PC-3 (cell line): Measurements from ENCODE around the gene SENP3. TPM values are rescaled to one million over a fixed set of nuclear protein-coding genes. Genes with fewer than 3 reads are reported as not detected.

Experiments
- ATAC-seq: fragments of 200-7000 bp; cut with Tn5 transposase; 2 replicates; pipeline ENCODE4 v1.9.1; 2020; ENCODE audit warnings: mild to moderate bottlenecking, moderate library complexity
- BruUV-seq: library from RNA; stranded (reverse); fragments of 400-500 nt; replicated peaks from 2 replicates; lab custom pipeline; 2021; lab: Mats Ljungman, UMichigan
- CTCF ChIA-PET: fragments of 300-600 bp; sonication (Branson Sonifier 250); formaldehyde crosslinking; loops from one replicate; lab custom pipeline; 2022; ENCODE audit warnings: antibody characterized with exemption; lab: Charles Lee
- POLR2A ChIA-PET: fragments of 300-600 bp; sonication (Branson Sonifier 250); formaldehyde crosslinking; loops from one replicate; lab custom pipeline; 2022; ENCODE audit warnings: antibody characterized with exemption; ENCODE audit not compliant: unreplicated experiment; lab: Charles Lee
- DNase-seq: peaks from one replicate; pipeline ENCODE4 v3.0.0-alpha.2; 2015
- H2AFZ ChIP-seq: fragments of 300-600 bp; sonication (generic); 2 replicates; pipeline ENCODE4 v1.6.0; 2016; ENCODE audit warnings: antibody characterized with exemption, low read length
- H3F3A ChIP-seq: fragments of 300-600 bp; sonication (generic); one replicate; pipeline ENCODE4 v1.6.0; 2017; ENCODE audit warnings: antibody characterized with exemption, low read length, control low read depth, mild to moderate bottlenecking; ENCODE audit not compliant: unreplicated experiment
- H3K27ac ChIP-seq: fragments of 300-600 bp; sonication (generic); 2 replicates; pipeline ENCODE4 v1.5.1; 2016; ENCODE audit warnings: mild to moderate bottlenecking, low read length
- H3K27me3 ChIP-seq: fragments of 300-600 bp; sonication (generic); 2 replicates; pipeline ENCODE4 v1.6.1; 2016; ENCODE audit warnings: low read length, mixed read lengths
- H3K36me3 ChIP-seq: fragments of 300-600 bp; sonication (generic); 2 replicates; pipeline ENCODE4 v1.6.1; 2016; ENCODE audit warnings: low read depth, mixed run types, low read length, mixed read lengths
- H3K4me1 ChIP-seq: fragments of 300-600 bp; sonication (generic); 2 replicates; pipeline ENCODE4 v1.5.1; 2016; ENCODE audit warnings: low read length; ENCODE audit not compliant: insufficient read depth
- H3K4me2 ChIP-seq: fragments of 300-600 bp; sonication (generic); 2 replicates; pipeline ENCODE4 v1.6.0; 2016; ENCODE audit warnings: low read length
- H3K4me3 ChIP-seq: fragments of 300-600 bp; sonication (generic); 2 replicates; pipeline ENCODE4 v1.5.1; 2016; ENCODE audit warnings: mild to moderate bottlenecking, low read length, mixed read lengths
- H3K79me2 ChIP-seq: fragments of 300-600 bp; sonication (generic); 2 replicates; pipeline ENCODE4 v1.6.1; 2017; ENCODE audit warnings: low read length, mixed read lengths
- H3K9ac ChIP-seq: fragments of 300-600 bp; sonication (generic); 2 replicates; pipeline ENCODE4 v1.6.0; 2016; ENCODE audit warnings: mild to moderate bottlenecking, low read length
- H3K9me2 ChIP-seq: fragments of 300-600 bp; sonication (generic); replicated peaks from 2 replicates; pipeline ENCODE4 v1.6.1; 2016; ENCODE audit warnings: mixed run types, low read length, mixed read lengths
- H3K9me3 ChIP-seq: fragments of 300-600 bp; sonication (generic); 2 replicates; pipeline ENCODE4 v1.6.1; 2016; ENCODE audit warnings: low read length, mixed read lengths
- H4K20me1 ChIP-seq: fragments of 300-600 bp; sonication (generic); 2 replicates; pipeline ENCODE4 v1.6.1; 2016; ENCODE audit warnings: low read length, mixed read lengths
- CTCF ChIP-seq: fragments of 300-600 bp; sonication (generic); conservative IDR thresholded peaks from 2 replicates; pipeline ENCODE4 v1.5.1; 2017; ENCODE audit warnings: antibody characterized with exemption, low read depth, mild to moderate bottlenecking, low read length
- EZH2 ChIP-seq: fragments of 300-600 bp; sonication (generic); IDR thresholded peaks from one replicate; pipeline ENCODE4 v1.6.1; 2017; ENCODE audit warnings: antibody characterized with exemption, mild to moderate bottlenecking, low read length; ENCODE audit not compliant: unreplicated experiment
- EZH2phosphoT487 ChIP-seq: fragments of 300-600 bp; sonication (generic); IDR thresholded peaks from 2 replicates; pipeline ENCODE4 v1.6.1; 2018; ENCODE audit warnings: mild to moderate bottlenecking, antibody characterized with exemption, low read length, borderline replicate concordance
- intact Hi-C: fragments of 100-400 bp; cut with micrococcal nuclease; formaldehyde crosslinking; loops from 2 replicates; pipeline ENCODE4 v1.9.0; 2023
- total RNA-seq: library from RNA; depleted of rRNA; stranded (reverse); fragments of >200 nt; gene quantifications from 2 replicates; pipeline ENCODE4 v1.2.3, GENCODE V29; 2014

Gene SENP3
- total RNA-seq, 1 experiment from 2014 or later, result 82.8 TPM

- Histone ChIP-seq H3K9ac (no peak overlapping the region), H3K27me3 (no peaks in the 10 kb centered on the region), H3K4me3 (no peak overlapping the region), H3K4me2 (no peak overlapping the region), H3K9me2 (no peaks in the 10 kb centered on the region), H4K20me1 (peaks cover 25% of the 10 kb centered on the region), H3F3A (peaks cover 9% of the 10 kb centered on the region), H3K79me2 (peaks cover 35% of the 10 kb centered on the region), H3K4me1 (peaks cover 14% of the 10 kb centered on the region), H3K27ac (no peak overlapping the region), H3K36me3 (peaks cover 40% of the 10 kb centered on the region), H3K9me3 (no peaks in the 10 kb centered on the region), H2AFZ (no peak overlapping the region)
- ATAC-seq (no peak), DNase-seq (no peak)
- POLR2A ChIA-PET, result no interaction called here
- TF ChIP-seq CTCF, result no peak
- no peak for TF ChIP-seq EZH2
- TF ChIP-seq EZH2phosphoT487, result no peak
- intact Hi-C loops, result no loop called here
- BruUV-seq, result no TSS peak
- CTCF ChIA-PET, result no interaction called here
Observed at GRCh38 chr17:7570351-7570750, 8.6 kb downstream of the SENP3 start.

GRCh38 chr17:7572338-7572587 is 10.5 kb downstream of the SENP3 start:
- Histone ChIP-seq H3K27ac (peak overlapping the region; percentile 20), H3K9me2 (no peaks in the 10 kb centered on the region), H3F3A (peaks cover 25% of the 10 kb centered on the region), H3K79me2 (peaks cover 47% of the 10 kb centered on the region), H3K4me3 (peak overlapping the region; percentile 49; the same call in 1 of the 2 replicates), H3K9me3 (no peaks in the 10 kb centered on the region), H3K27me3 (no peaks in the 10 kb centered on the region), H2AFZ (no peak overlapping the region), H3K9ac (peak overlapping the region; percentile 47), H3K4me1 (peaks cover 32% of the 10 kb centered on the region), H3K4me2 (peak overlapping the region; percentile 67), H3K36me3 (peaks cover 53% of the 10 kb centered on the region), H4K20me1 (peaks cover 44% of the 10 kb centered on the region)
- ChIA-PET POLR2A (no interaction called here), CTCF (no interaction called here)
- ATAC-seq, result no peak
- intact Hi-C loops, result no loop called here
- DNase-seq, result no peak
- no peak for TF ChIP-seq CTCF
- TF ChIP-seq EZH2phosphoT487, result no peak
- no peak for TF ChIP-seq EZH2
- BruUV-seq, result no TSS peak

- DNase-seq (peak; percentile 98), ATAC-seq (peak; percentile 90)
- Histone ChIP-seq H3K4me2 (peak overlapping the region; percentile 92), H3K79me2 (peaks cover 47% of the 10 kb centered on the region), H3K27me3 (no peaks in the 10 kb centered on the region), H2AFZ (no peak overlapping the region), H3K9ac (peak overlapping the region; percentile 100), H3K4me1 (peaks cover 36% of the 10 kb centered on the region), H3K9me2 (no peaks in the 10 kb centered on the region), H3K4me3 (peak overlapping the region; percentile 97), H3K27ac (peak overlapping the region; percentile 89), H3K36me3 (peaks cover 58% of the 10 kb centered on the region), H3F3A (peaks cover 29% of the 10 kb centered on the region), H3K9me3 (no peaks in the 10 kb centered on the region), H4K20me1 (peaks cover 49% of the 10 kb centered on the region)
- BruUV-seq, result TSS peak; percentile 22
- intact Hi-C loops, result no loop called here
- ChIA-PET POLR2A (no interaction called here), CTCF (no interaction called here)
- TF ChIP-seq EZH2 (no peak), CTCF (no peak), EZH2phosphoT487 (no peak)
Observed at GRCh38 chr17:7572588-7573323, 11.0 kb downstream of the SENP3 start.
